Stimulated activated naive CD8-positive, alpha-beta T cell treated with anti-CD3 and anti-CD28 coated beads, Interleukin-15, Interleukin-2, amounts not matched to agents 100 ng/mL and 50 ng/mL, for 24 hours (primary cell): Measurements from ENCODE around the gene ECSCR.
"Not testable (repeated sequence)": the region's sequence is repeated elsewhere in the genome, so short reads cannot be mapped to it uniquely, and the experiment has no call there.

Experiments
- H3K27ac Mint-ChIP-seq: one replicate; pipeline ENCODE4 v1.8.0; 2021; ENCODE audit warnings: mild to moderate bottlenecking, mixed read lengths
- H3K27me3 Mint-ChIP-seq: one replicate; pipeline ENCODE4 v1.8.0; 2021; ENCODE audit warnings: mixed read lengths
- H3K36me3 Mint-ChIP-seq: one replicate; pipeline ENCODE4 v1.8.0; 2021; ENCODE audit warnings: low read depth, mixed read lengths
- H3K4me1 Mint-ChIP-seq: one replicate; pipeline ENCODE4 v1.8.0; 2021; ENCODE audit warnings: low read depth, mixed read lengths
- H3K4me3 Mint-ChIP-seq: one replicate; pipeline ENCODE4 v1.8.0; 2021; ENCODE audit warnings: mild to moderate bottlenecking, mixed read lengths
- H3K9me3 Mint-ChIP-seq: one replicate; pipeline ENCODE4 v1.8.0; 2021; ENCODE audit warnings: mixed read lengths

The ECSCR gene

GRCh38 chr5:139481122-139481533 lies 18.6 kb upstream of the ECSCR start:
- peaks cover 18% of the 10 kb centered on the region for H3K36me3 Mint-ChIP-seq
- H3K27me3 Mint-ChIP-seq = no peaks in the 10 kb centered on the region
- peak overlapping the region; percentile 79 for H3K27ac Mint-ChIP-seq
- H3K4me3 Mint-ChIP-seq = peak overlapping the region; percentile 89
- H3K9me3 Mint-ChIP-seq = no peaks in the 10 kb centered on the region
- peaks cover 39% of the 10 kb centered on the region for H3K4me1 Mint-ChIP-seq

- Mint-ChIP-seq H3K36me3 (peaks cover 30% of the 10 kb centered on the region), H3K4me1 (peaks cover 53% of the 10 kb centered on the region)
- not testable (repeated sequence) for H3K27ac Mint-ChIP-seq, H3K27me3 Mint-ChIP-seq, H3K4me3 Mint-ChIP-seq, H3K9me3 Mint-ChIP-seq
These were observed 17.2 kb upstream of the ECSCR start for GRCh38 chr5:139479729-139480128.

GRCh38 chr5:139478657-139479423 lies 16.3 kb upstream of the ECSCR start:
- not testable (repeated sequence) for H3K9me3 Mint-ChIP-seq, H3K27ac Mint-ChIP-seq, H3K27me3 Mint-ChIP-seq
- H3K4me1 Mint-ChIP-seq = peaks cover 61% of the 10 kb centered on the region
- peaks cover 30% of the 10 kb centered on the region for H3K36me3 Mint-ChIP-seq
- peak overlapping the region; percentile 13 for H3K4me3 Mint-ChIP-seq

DNA sequence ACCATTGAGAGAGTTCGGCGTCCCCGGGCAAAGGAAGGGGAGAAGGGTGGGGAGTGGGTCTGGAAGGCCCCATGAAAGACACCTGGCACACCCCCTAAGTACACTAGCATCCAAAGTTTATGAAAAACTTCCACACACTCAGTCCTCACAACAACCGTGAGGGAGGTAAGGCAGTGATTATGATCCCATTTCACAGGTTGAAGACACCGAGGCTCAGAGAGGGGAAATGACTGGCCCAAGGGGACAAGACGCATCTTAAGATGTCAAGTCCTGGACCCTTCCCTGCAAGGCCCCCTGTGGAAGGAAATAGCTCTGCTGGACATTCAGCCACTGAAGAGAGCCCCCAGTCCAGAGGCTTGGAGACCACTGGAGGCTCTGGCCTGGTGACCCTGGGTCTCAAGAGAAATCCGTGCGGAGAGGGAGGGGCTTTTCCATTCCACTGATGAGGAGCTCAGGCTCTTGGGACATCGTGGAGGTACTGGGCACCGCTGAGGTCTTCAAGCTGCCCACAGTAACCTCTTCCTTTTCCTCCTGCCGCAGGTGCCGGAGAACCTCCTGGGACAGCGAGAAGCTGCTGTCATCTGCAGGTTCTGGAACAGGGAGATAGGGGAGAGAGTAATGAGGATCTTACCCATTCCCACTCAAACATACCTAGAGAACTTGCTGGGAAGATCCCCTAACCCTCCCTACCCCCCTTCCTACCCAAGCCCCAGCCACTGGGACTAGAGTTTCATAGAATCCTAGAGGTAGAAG lies 13.5 kb upstream of the ECSCR start:
- Mint-ChIP-seq H3K4me3 (no peak overlapping the region), H3K36me3 (peaks cover 30% of the 10 kb centered on the region), H3K27ac (no peak overlapping the region), H3K4me1 (peaks cover 66% of the 10 kb centered on the region), H3K9me3 (no peaks in the 10 kb centered on the region), H3K27me3 (no peaks in the 10 kb centered on the region)

GRCh38 chr5:139474890-139475791 lies 12.6 kb upstream of the ECSCR start:
- H3K27me3 Mint-ChIP-seq = no peaks in the 10 kb centered on the region
- H3K27ac Mint-ChIP-seq = peak overlapping the region; percentile 43
- H3K36me3 Mint-ChIP-seq = peaks cover 25% of the 10 kb centered on the region
- H3K4me1 Mint-ChIP-seq = peaks cover 67% of the 10 kb centered on the region
- no peaks in the 10 kb centered on the region for H3K9me3 Mint-ChIP-seq
- H3K4me3 Mint-ChIP-seq = no peak overlapping the region

DNA sequence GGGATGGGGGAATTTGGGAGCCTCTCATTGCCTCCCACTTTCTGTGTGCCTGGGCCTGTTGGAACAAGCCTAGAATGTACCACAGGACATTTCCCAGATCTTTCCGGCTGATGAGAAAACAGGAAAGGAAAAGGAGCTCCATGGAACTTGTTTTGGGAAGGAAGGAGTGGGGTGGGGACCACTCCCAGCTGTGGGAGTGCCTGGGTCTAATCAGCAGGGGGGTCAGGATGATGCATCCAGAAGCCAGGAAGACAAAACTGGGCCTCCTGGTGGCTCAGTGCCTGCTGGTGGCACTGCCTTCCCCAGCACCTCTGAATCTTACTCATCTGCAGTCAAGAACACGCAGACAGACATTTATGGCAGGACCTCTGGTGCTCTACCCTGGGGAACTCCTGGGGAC lies 11.0 kb upstream of the ECSCR start:
- H3K4me3 Mint-ChIP-seq = no peak overlapping the region
- no peaks in the 10 kb centered on the region for H3K9me3 Mint-ChIP-seq
- peaks cover 71% of the 10 kb centered on the region for H3K4me1 Mint-ChIP-seq
- peaks cover 18% of the 10 kb centered on the region for H3K36me3 Mint-ChIP-seq
- no peaks in the 10 kb centered on the region for H3K27me3 Mint-ChIP-seq
- H3K27ac Mint-ChIP-seq = peak overlapping the region; percentile 26

- no peaks in the 10 kb centered on the region for H3K27me3 Mint-ChIP-seq
- H3K4me3 Mint-ChIP-seq = no peak overlapping the region
- no peak overlapping the region for H3K27ac Mint-ChIP-seq
- peaks cover 73% of the 10 kb centered on the region for H3K4me1 Mint-ChIP-seq
- no peaks in the 10 kb centered on the region for H3K9me3 Mint-ChIP-seq
- peaks cover 15% of the 10 kb centered on the region for H3K36me3 Mint-ChIP-seq
These were observed 10.6 kb upstream of the ECSCR start for GRCh38 chr5:139473105-139473504.

DNA sequence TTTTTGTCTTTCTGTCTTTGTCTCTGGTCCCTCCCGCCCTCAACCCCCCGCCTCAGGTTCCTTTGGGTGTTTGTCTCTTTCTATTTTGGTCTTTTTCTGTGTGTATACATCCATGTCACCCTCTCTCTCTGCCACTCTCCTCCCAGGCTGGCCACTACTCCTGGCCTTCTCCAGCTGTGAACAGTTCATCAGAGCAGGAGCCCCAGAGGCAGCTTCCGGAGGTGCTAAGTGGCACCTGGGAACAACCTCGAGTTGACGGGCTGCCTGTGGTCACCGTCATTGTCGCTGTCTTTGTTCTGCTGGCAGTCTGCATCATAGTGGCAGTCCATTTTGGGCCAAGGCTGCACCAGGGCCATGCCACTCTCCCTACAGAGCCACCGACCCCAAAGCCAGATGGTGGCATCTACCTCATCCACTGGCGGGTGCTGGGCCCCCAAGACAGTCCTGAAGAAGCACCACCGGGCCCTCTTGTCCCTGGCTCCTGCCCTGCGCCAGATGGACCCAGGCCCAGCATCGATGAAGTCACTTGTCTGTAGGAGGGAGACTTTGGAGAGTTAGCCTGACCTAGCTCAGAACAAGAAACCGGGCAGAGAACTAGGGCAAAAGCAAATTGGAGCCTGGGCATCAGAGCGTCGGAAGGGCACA lies 10.0 kb upstream of the ECSCR start:
- peak overlapping the region; percentile 80 for H3K27ac Mint-ChIP-seq
- H3K9me3 Mint-ChIP-seq = no peaks in the 10 kb centered on the region
- H3K27me3 Mint-ChIP-seq = no peaks in the 10 kb centered on the region
- peaks cover 14% of the 10 kb centered on the region for H3K36me3 Mint-ChIP-seq
- H3K4me1 Mint-ChIP-seq = peaks cover 73% of the 10 kb centered on the region
- H3K4me3 Mint-ChIP-seq = peak overlapping the region; percentile 53

GRCh38 chr5:139470821-139471300 lies 8.3 kb upstream of the ECSCR start, which contains the start of gene SMIM33:
TSS of gene SMIM33 (plus strand) at chr5:139471004. CDS start at chr5:139471122, 118 bp downstream.
- Mint-ChIP-seq H3K27me3 (no peaks in the 10 kb centered on the region), H3K36me3 (peaks cover 9% of the 10 kb centered on the region), H3K9me3 (no peaks in the 10 kb centered on the region), H3K27ac (peak within 1 kb of the TSS; percentile 90), H3K4me3 (peak within 1 kb of the TSS; percentile 22), H3K4me1 (peaks cover 69% of the 10 kb centered on the region)

DNA sequence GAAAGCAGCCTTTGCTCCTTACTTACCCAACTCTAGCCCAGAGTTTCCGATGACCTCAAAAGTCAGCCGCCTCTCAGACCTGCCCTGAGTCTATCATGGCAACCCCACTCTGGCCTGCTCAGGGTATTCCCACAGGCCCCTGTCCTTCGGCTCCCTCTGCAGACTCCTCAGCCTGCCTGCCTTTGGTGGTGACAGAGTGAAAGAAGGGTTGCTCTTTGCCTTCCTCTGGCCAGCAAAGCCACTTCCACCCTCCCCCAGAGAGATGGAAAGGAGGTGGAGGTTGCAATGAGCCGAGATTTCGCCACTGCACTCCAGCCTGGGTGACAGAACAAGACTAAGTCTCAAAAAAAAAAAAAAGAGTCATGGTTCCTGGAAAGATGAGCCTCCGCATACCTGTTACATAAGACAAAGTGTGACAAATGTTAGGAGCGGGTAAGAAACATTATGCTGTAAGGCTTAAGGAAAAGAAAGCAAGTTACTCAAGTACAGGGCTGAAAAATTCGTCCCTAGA lies 5.9 kb upstream of the ECSCR start:
- H3K27me3 Mint-ChIP-seq = no peaks in the 10 kb centered on the region
- H3K4me1 Mint-ChIP-seq = peaks cover 46% of the 10 kb centered on the region
- H3K27ac Mint-ChIP-seq = peak overlapping the region; percentile 76
- H3K9me3 Mint-ChIP-seq = no peaks in the 10 kb centered on the region
- no peaks in the 10 kb centered on the region for H3K36me3 Mint-ChIP-seq
- H3K4me3 Mint-ChIP-seq = no peak overlapping the region

DNA sequence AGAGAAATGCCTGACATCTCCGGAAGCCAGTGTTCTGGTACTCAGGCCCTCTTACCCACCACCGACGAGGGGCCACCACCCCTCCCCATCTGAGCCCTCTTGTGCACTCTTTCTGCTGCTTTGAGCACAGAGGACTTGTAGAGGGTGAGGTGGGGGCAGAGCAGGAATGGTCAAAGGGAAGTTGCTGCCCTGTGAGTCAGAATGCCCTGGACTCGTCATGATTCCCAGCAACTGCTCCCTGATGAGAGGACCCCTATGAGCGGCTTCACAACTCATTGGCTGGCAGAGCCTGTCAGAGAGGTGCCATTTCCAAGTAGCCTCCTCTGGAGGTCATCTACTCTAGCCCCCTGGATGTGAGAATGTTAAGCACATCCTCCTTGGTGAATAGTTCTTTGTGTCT lies 845 bp downstream of the ECSCR start:
- Mint-ChIP-seq H3K27ac (no peak overlapping the region), H3K4me3 (no peak overlapping the region), H3K27me3 (no peaks in the 10 kb centered on the region), H3K36me3 (no peaks in the 10 kb centered on the region), H3K4me1 (peaks cover 45% of the 10 kb centered on the region), H3K9me3 (no peaks in the 10 kb centered on the region)

GRCh38 chr5:139461176-139461575 lies 1.4 kb downstream of the ECSCR start:
- peaks cover 50% of the 10 kb centered on the region for H3K4me1 Mint-ChIP-seq
- no peaks in the 10 kb centered on the region for H3K27me3 Mint-ChIP-seq
- H3K4me3 Mint-ChIP-seq = no peak overlapping the region
- H3K27ac Mint-ChIP-seq = no peak overlapping the region
- no peaks in the 10 kb centered on the region for H3K36me3 Mint-ChIP-seq
- no peaks in the 10 kb centered on the region for H3K9me3 Mint-ChIP-seq

DNA sequence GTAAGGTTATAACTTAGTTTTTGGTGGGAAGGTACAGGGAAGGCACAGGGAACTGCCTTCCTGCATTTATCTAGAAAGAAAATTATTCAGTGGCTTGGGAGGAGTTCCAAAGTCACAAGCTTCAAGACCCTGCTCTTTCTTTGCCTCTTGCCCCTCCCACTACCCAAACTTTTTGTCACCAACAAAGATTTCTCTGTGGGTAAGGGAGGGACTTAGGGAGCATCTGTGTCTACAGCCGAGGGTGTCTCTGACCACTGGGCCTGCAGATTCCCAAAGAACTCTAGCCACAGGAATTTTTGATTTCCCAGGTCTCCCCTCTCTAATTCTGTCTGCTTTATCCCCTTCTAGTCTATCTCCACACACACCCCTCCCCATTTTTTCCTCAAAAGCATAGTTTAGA lies 2.1 kb downstream of the ECSCR start:
- Mint-ChIP-seq H3K27ac (peak overlapping the region; percentile 63), H3K4me3 (no peak overlapping the region), H3K4me1 (peaks cover 53% of the 10 kb centered on the region), H3K36me3 (no peaks in the 10 kb centered on the region), H3K9me3 (no peaks in the 10 kb centered on the region), H3K27me3 (no peaks in the 10 kb centered on the region)

GRCh38 chr5:139459451-139459934 lies 3.0 kb downstream of the ECSCR start:
- H3K4me1 Mint-ChIP-seq = peaks cover 57% of the 10 kb centered on the region
- H3K9me3 Mint-ChIP-seq = no peaks in the 10 kb centered on the region
- H3K27me3 Mint-ChIP-seq = no peaks in the 10 kb centered on the region
- peak overlapping the region; percentile 67 for H3K4me3 Mint-ChIP-seq
- H3K36me3 Mint-ChIP-seq = no peaks in the 10 kb centered on the region
- H3K27ac Mint-ChIP-seq = peak overlapping the region; percentile 97
